ENCODE measurements around the gene FSIP1.
A peak's percentile ranks its signal among the peaks of the same experiment; 100 is the strongest.

FSIP1 gene

DNA sequence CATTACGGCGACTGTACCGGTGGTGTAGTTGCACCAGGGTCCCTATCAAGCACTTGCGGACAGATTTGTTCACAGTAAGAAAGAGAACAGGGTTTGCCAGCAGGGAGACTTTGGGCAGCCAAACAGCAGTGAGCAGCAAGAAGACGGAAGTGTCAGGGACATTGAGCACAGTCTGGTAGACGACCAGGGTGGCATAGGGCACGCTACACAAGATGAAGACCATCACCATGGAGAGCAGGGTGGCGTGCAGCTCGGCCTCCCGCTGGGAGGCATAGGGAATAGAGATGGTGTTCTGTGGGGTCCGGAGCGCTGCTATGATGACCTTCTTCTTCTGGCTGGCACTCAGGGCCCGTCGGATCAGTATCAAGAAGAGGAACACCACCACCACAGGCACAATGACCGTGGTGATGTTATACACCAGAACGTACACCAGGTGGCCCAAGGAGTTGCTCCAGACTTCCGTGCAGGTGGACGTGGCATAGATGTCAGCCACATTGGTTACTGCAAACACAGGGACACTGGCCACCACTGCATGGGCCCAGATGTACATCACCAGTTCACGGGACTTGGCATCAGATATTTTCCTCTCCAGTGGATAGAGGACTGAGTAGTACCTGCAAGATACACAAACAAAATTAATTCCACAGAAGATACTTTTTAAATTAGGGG is 19.1 kb upstream of the FSIP1 start:
- Histone ChIP-seq H3F3A (ENCODE audit: control insufficient read depth, insufficient read depth) (no peaks in the 10 kb centered on the region), H3K9me2 (replicated peaks; ENCODE audit: control insufficient read depth, low read length) (no peaks in the 10 kb centered on the region), H3K27me3 (ENCODE audit: control insufficient read depth, low read length) (peaks cover 5% of the 10 kb centered on the region; the same call in 1 of the 2 replicates), H3K4me1 (ENCODE audit: control insufficient read depth, low read length) (no peaks in the 10 kb centered on the region), H3K36me3 (ENCODE audit: control insufficient read depth, low read length) (no peaks in the 10 kb centered on the region), H3K79me2 (ENCODE audit: control insufficient read depth, low read length) (no peaks in the 10 kb centered on the region), H3K9me3 (ENCODE audit: control insufficient read depth, insufficient read depth, low read length) (no peaks in the 10 kb centered on the region), H3K4me3 (ENCODE audit: low read length) (no peak overlapping the region), H4K20me1 (ENCODE audit: control insufficient read depth, insufficient read depth, low read depth, low read length) (no peaks in the 10 kb centered on the region), H3K27ac (ENCODE audit: low read depth, low read length) (no peak overlapping the region), H3K4me2 (ENCODE audit: low read length) (no peak overlapping the region)
- no peak for TF ChIP-seq EZH2phosphoT487 (IDR thresholded peaks at IDR 0.05; ENCODE audit: borderline replicate concordance, low read length)
- TF ChIP-seq, protein P1, sequence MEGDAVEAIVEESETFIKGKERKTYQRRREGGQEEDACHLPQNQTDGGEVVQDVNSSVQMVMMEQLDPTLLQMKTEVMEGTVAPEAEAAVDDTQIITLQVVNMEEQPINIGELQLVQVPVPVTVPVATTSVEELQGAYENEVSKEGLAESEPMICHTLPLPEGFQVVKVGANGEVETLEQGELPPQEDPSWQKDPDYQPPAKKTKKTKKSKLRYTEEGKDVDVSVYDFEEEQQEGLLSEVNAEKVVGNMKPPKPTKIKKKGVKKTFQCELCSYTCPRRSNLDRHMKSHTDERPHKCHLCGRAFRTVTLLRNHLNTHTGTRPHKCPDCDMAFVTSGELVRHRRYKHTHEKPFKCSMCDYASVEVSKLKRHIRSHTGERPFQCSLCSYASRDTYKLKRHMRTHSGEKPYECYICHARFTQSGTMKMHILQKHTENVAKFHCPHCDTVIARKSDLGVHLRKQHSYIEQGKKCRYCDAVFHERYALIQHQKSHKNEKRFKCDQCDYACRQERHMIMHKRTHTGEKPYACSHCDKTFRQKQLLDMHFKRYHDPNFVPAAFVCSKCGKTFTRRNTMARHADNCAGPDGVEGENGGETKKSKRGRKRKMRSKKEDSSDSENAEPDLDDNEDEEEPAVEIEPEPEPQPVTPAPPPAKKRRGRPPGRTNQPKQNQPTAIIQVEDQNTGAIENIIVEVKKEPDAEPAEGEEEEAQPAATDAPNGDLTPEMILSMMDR (IDR thresholded peaks at IDR 0.05; ENCODE audit: low read depth, low read length, poor library complexity, severe bottlenecking): peak; percentile 61

- H3K4me1 ChIP-seq (ENCODE audit: control insufficient read depth, low read length): no peaks in the 10 kb centered on the region
- no peak overlapping the region for H3K4me2 ChIP-seq (ENCODE audit: low read length)
- no peaks in the 10 kb centered on the region for H4K20me1 ChIP-seq (ENCODE audit: control insufficient read depth, insufficient read depth, low read depth, low read length)
- H3K4me3 ChIP-seq (ENCODE audit: low read length): no peak overlapping the region
- H3K27me3 ChIP-seq (ENCODE audit: control insufficient read depth, low read length): peaks cover 5% of the 10 kb centered on the region; the same call in 1 of the 2 replicates
- no peaks in the 10 kb centered on the region for H3K36me3 ChIP-seq (ENCODE audit: control insufficient read depth, low read length)
- H3K79me2 ChIP-seq (ENCODE audit: control insufficient read depth, low read length): no peaks in the 10 kb centered on the region
- H3F3A ChIP-seq (ENCODE audit: control insufficient read depth, insufficient read depth): no peaks in the 10 kb centered on the region
- no peak overlapping the region for H3K27ac ChIP-seq (ENCODE audit: low read depth, low read length)
- no peak for TF ChIP-seq EZH2phosphoT487 (IDR thresholded peaks at IDR 0.05; ENCODE audit: borderline replicate concordance, low read length)
- TF ChIP-seq, protein P1 (IDR thresholded peaks at IDR 0.05; ENCODE audit: low read depth, low read length, poor library complexity, severe bottlenecking): no peak
- no peaks in the 10 kb centered on the region for H3K9me2 ChIP-seq (replicated peaks; ENCODE audit: control insufficient read depth, low read length)
- H3K9me3 ChIP-seq (ENCODE audit: control insufficient read depth, insufficient read depth, low read length): no peaks in the 10 kb centered on the region
These were observed 16.9 kb upstream of the FSIP1 start for GRCh38 chr15:39799552-39800011.

DNA sequence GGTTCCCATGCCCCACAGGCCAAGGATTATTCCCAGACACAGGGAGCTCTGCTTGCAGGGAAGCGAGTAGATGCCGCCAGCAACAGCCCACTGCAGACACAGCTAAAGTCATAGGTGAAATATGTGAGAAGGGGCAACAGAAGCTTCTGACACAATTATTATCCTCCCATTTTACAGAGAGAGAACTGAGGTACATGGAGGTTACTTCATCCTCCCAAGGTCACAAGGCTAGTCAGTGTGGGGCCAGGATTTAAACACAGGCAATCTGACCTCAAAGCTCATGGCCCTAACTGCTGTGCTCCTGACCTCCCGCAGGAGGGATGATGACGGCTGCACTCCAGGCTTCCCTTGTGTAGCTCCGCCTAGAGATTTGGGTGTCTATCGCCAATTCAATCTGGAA is 15.7 kb upstream of the FSIP1 start:
- Histone ChIP-seq H3K79me2 (ENCODE audit: control insufficient read depth, low read length) (no peaks in the 10 kb centered on the region), H4K20me1 (ENCODE audit: control insufficient read depth, insufficient read depth, low read depth, low read length) (no peaks in the 10 kb centered on the region), H3K4me3 (ENCODE audit: low read length) (no peak overlapping the region), H3K9me2 (replicated peaks; ENCODE audit: control insufficient read depth, low read length) (no peaks in the 10 kb centered on the region), H3K27me3 (ENCODE audit: control insufficient read depth, low read length) (peaks cover 8% of the 10 kb centered on the region), H3K4me2 (ENCODE audit: low read length) (no peak overlapping the region), H3K27ac (ENCODE audit: low read depth, low read length) (no peak overlapping the region), H3K36me3 (ENCODE audit: control insufficient read depth, low read length) (no peaks in the 10 kb centered on the region), H3K9me3 (ENCODE audit: control insufficient read depth, insufficient read depth, low read length) (no peaks in the 10 kb centered on the region), H3K4me1 (ENCODE audit: control insufficient read depth, low read length) (no peaks in the 10 kb centered on the region), H3F3A (ENCODE audit: control insufficient read depth, insufficient read depth) (no peaks in the 10 kb centered on the region)
- TF ChIP-seq, protein P1 (IDR thresholded peaks at IDR 0.05; ENCODE audit: low read depth, low read length, poor library complexity, severe bottlenecking): no peak
- TF ChIP-seq EZH2phosphoT487 (IDR thresholded peaks at IDR 0.05; ENCODE audit: borderline replicate concordance, low read length): no peak

Data from DOHH2 (cell line).